Panc1 (cell line): ENCODE data around the gene TTLL5. TPM values are rescaled to one million over a fixed set of nuclear protein-coding genes. Genes with fewer than 3 reads are reported as not detected.

Source experiments
- ATAC-seq: fragments of 200-7000 bp; cut with Tn5 transposase; 2 replicates; pipeline ENCODE4 v1.9.1; 2020; ENCODE audit warnings: mild to moderate bottlenecking, moderate library complexity
- BruUV-seq: library from RNA; stranded (reverse); fragments of 400-500 nt; replicated peaks from 2 replicates; lab custom pipeline; 2021; lab: Mats Ljungman, UMichigan
- CTCF ChIA-PET: fragments of 300-600 bp; sonication (Branson Sonifier 250); formaldehyde crosslinking; loops from one replicate; lab custom pipeline; 2022; ENCODE audit warnings: antibody characterized with exemption; lab: Charles Lee
- POLR2A ChIA-PET: fragments of 300-600 bp; sonication (Branson Sonifier 250); formaldehyde crosslinking; loops from one replicate; lab custom pipeline; 2022; ENCODE audit warnings: antibody characterized with exemption; lab: Charles Lee
- DNase-seq: peaks from one replicate; pipeline ENCODE4 v3.0.0-alpha.2; 2010; ENCODE audit warnings: low read depth, low spot score
- H3K27ac ChIP-seq: 2 replicates; pipeline ENCODE4 v1.5.1; 2011; ENCODE audit warnings: mild to moderate bottlenecking, low read length, inconsistent platforms
- H3K27me3 ChIP-seq: fragments of 200-500 bp; sonication (Bioruptor generic); 2 replicates; pipeline ENCODE4 v1.6.0; 2014; ENCODE audit warnings: low read length, inconsistent platforms; ENCODE audit not compliant: control insufficient read depth, insufficient read depth
- H3K36me3 ChIP-seq: fragments of 200-500 bp; sonication (Bioruptor generic); 2 replicates; pipeline ENCODE4 v1.5.1; 2014; ENCODE audit warnings: inconsistent platforms, mild to moderate bottlenecking, low read length, moderate library complexity; ENCODE audit not compliant: control insufficient read depth, insufficient read depth
- H3K4me1 ChIP-seq: 2 replicates; pipeline ENCODE4 v1.5.1; 2011; ENCODE audit warnings: inconsistent platforms, mild to moderate bottlenecking, low read length, moderate library complexity; ENCODE audit not compliant: control insufficient read depth, insufficient read depth
- H3K4me3 ChIP-seq, 2 experiments: 2 replicates each; pipeline ENCODE4 v1.5.1; 2011 to 2012; ENCODE audit warnings: low read depth in 2 of 2, low read length in 2 of 2, mild to moderate bottlenecking in 2 of 2, inconsistent platforms in 1 of 2, moderate library complexity in 1 of 2
- H3K9me3 ChIP-seq: fragments of 200-500 bp; sonication (Bioruptor generic); 2 replicates; pipeline ENCODE4 v1.5.1; 2014; ENCODE audit warnings: low read depth, mild to moderate bottlenecking, inconsistent platforms, low read length, moderate library complexity; ENCODE audit not compliant: control insufficient read depth, insufficient read depth
- CTCF ChIP-seq: fragments of 450-650 bp; IDR thresholded peaks from 2 replicates; pipeline ENCODE4 v1.5.1; 2017; ENCODE audit warnings: mild to moderate bottlenecking
- POLR2AphosphoS5 ChIP-seq: IDR thresholded peaks from 2 replicates; pipeline ENCODE4 v1.6.1; 2012; ENCODE audit warnings: mild to moderate bottlenecking, low read depth, low read length, moderate library complexity
- REST ChIP-seq, 2 experiments: IDR thresholded peaks; 2 replicates each; pipeline ENCODE4 v1.6.1; 2011 to 2012; ENCODE audit warnings: low read depth in 2 of 2, control low read depth in 1 of 2, low read length in 1 of 2, mild to moderate bottlenecking in 1 of 2, moderate library complexity in 1 of 2; ENCODE audit not compliant: insufficient read depth in 1 of 2
- SIN3A ChIP-seq: IDR thresholded peaks from 2 replicates; pipeline ENCODE4 v1.6.1; 2012; ENCODE audit warnings: low read depth, mild to moderate bottlenecking, low read length, moderate library complexity, borderline replicate concordance; ENCODE audit not compliant: insufficient read depth
- TCF7L2 ChIP-seq: IDR thresholded peaks from 2 replicates; pipeline ENCODE4 v1.6.1; 2011; ENCODE audit warnings: mild to moderate bottlenecking, low read depth, low read length, inconsistent platforms
- in situ Hi-C: cut with HindIII; loops from 2 replicates; pipeline ENCODE4 v1.10.0; 2016; ENCODE audit warnings: low sequenced_read_pairs, low pct_unique_long_range_greater_than_20kb
- intact Hi-C: fragments of 100-400 bp; cut with micrococcal nuclease; formaldehyde crosslinking; loops from one replicate; pipeline ENCODE4 v1.10.0; 2022; ENCODE audit not compliant: unreplicated experiment
- total RNA-seq: library from RNA; stranded (reverse); gene quantifications from one replicate; pipeline ENCODE4 v1.2.1, GENCODE V29; 2021; ENCODE audit not compliant: unreplicated experiment

TTLL5 gene
- total RNA-seq, 1 experiment from 2014 or later, result 23.5 TPM

- peaks cover 5% of the 10 kb centered on the region; the same call in 1 of the 2 replicates for H3K4me1 ChIP-seq
- H3K4me3 ChIP-seq, result no peak overlapping the region
- BruUV-seq, result no TSS peak
- no peaks in the 10 kb centered on the region for H3K27me3 ChIP-seq
- no peak for TF ChIP-seq POLR2AphosphoS5
- no peak for TF ChIP-seq SIN3A
- TF ChIP-seq CTCF, result no peak
- no peak for TF ChIP-seq REST (IDR thresholded peaks at IDR 0.05; ENCODE audit: insufficient read depth in 1 of 2, low read depth in 2 of 2, low read length in 1 of 2)
- TF ChIP-seq TCF7L2, result no peak
- no peak for DNase-seq
- intact Hi-C loops (no loop called here), in situ Hi-C loops (no loop called here)
- H3K27ac ChIP-seq, result no peak overlapping the region
- POLR2A ChIA-PET, result no interaction called here
- CTCF ChIA-PET, result no interaction called here
- ATAC-seq, result no peak
- H3K36me3 ChIP-seq, result peaks cover 3% of the 10 kb centered on the region; the same call in 1 of the 2 replicates
- H3K9me3 ChIP-seq, result no peaks in the 10 kb centered on the region
Measured at GRCh38 chr14:75662966-75663365, 1.9 kb downstream of the TTLL5 start.

- ATAC-seq, result no peak
- POLR2A ChIA-PET, result no interaction called here
- BruUV-seq, result no TSS peak
- in situ Hi-C loops, result no loop called here
- Histone ChIP-seq H3K27ac (no peak overlapping the region), H3K36me3 (peaks cover 2% of the 10 kb centered on the region; the same call in 1 of the 2 replicates), H3K9me3 (no peaks in the 10 kb centered on the region), H3K4me1 (peaks cover 3% of the 10 kb centered on the region; the same call in 1 of the 2 replicates), H3K4me3 (no peak overlapping the region), H3K27me3 (no peaks in the 10 kb centered on the region)
- TF ChIP-seq TCF7L2 (no peak), SIN3A (no peak), CTCF (no peak), REST (IDR thresholded peaks at IDR 0.05; ENCODE audit: insufficient read depth in 1 of 2, low read depth in 2 of 2, low read length in 1 of 2) (no peak), POLR2AphosphoS5 (no peak)
- intact Hi-C loops, result no loop called here
- CTCF ChIA-PET, result no interaction called here
- DNase-seq, result no peak
Measured at GRCh38 chr14:75667099-75667765, 6.2 kb downstream of the TTLL5 start.
